Naive thymus-derived CD4-positive, alpha-beta T cell (primary cell): ENCODE results near the gene PPA1. TPM values are rescaled to one million over a fixed set of nuclear protein-coding genes. Genes with fewer than 3 reads are reported as not detected.
A peak's percentile ranks its signal among the peaks of the same experiment; 100 is the strongest.

Source experiments
- ATAC-seq: fragments of 150-1000 bp; cut with Tn5 transposase; 2 replicates; pipeline ENCODE4 v1.10.0; 2021; ENCODE audit warnings: mild to moderate bottlenecking, moderate library complexity
- CTCF ChIA-PET: fragments of 350-600 bp; sonication (Branson Sonifier 250); formaldehyde crosslinking; loops from one replicate; lab custom pipeline; 2021; ENCODE audit warnings: antibody characterized with exemption; lab: Charles Lee
- POLR2A ChIA-PET: fragments of 350-600 bp; sonication (Branson Sonifier 250); formaldehyde crosslinking; loops from one replicate; lab custom pipeline; 2021; ENCODE audit warnings: antibody characterized with exemption, inconsistent platforms; lab: Charles Lee
- DNase-seq, 9 donors: peaks; one replicate each; pipeline versions ENCODE4 v3.0.0 to v3.0.0-alpha.2; 2020 to 2022; ENCODE audit warnings: mixed read lengths in 1 of 9
- H3K27ac ChIP-seq: one replicate; pipeline ENCODE4 v1.7.0; 2013; ENCODE audit warnings: mild to moderate bottlenecking, low read depth, low read length, moderate library complexity
- H3K27me3 ChIP-seq, 2 donors: one replicate each; pipeline ENCODE4 v1.7.0; 2013; ENCODE audit warnings: low read length in 2 of 2, mild to moderate bottlenecking in 2 of 2, moderate library complexity in 2 of 2; ENCODE audit not compliant: control insufficient read depth in 2 of 2, insufficient read depth in 2 of 2
- H3K36me3 ChIP-seq, 3 experiments: 1 replicate in 2 of 3; 2 replicates in 1 of 3; pipeline ENCODE4 v1.7.0; 2013; ENCODE audit warnings: low read length in 3 of 3, mild to moderate bottlenecking in 3 of 3, moderate library complexity in 1 of 3; ENCODE audit not compliant: insufficient read depth in 3 of 3, control insufficient read depth in 2 of 3
- H3K4me1 ChIP-seq, 2 donors: one replicate each; pipeline ENCODE4 v1.7.0; 2013; ENCODE audit warnings: low read length in 2 of 2, mild to moderate bottlenecking in 2 of 2, moderate library complexity in 1 of 2; ENCODE audit not compliant: control insufficient read depth in 2 of 2, insufficient read depth in 2 of 2
- H3K4me3 ChIP-seq: 2 replicates; pipeline ENCODE4 v1.7.0; 2013; ENCODE audit warnings: mild to moderate bottlenecking, low read length
- H3K9me3 ChIP-seq, 3 experiments: 1 replicate in 2 of 3; 2 replicates in 1 of 3; pipeline ENCODE4 v1.7.0; 2013; ENCODE audit warnings: low read length in 3 of 3; ENCODE audit not compliant: control insufficient read depth in 2 of 3
- H3K27ac Mint-ChIP-seq, 9 donors: one replicate each; pipeline ENCODE4 v1.8.0; 2020 to 2022; ENCODE audit warnings: mixed read lengths in 9 of 9, mild to moderate bottlenecking in 8 of 9, moderate library complexity in 5 of 9, inconsistent platforms in 2 of 9
- H3K27me3 Mint-ChIP-seq, 5 donors: one replicate each; pipeline ENCODE4 v1.8.0; 2021 to 2022; ENCODE audit warnings: mixed read lengths in 5 of 5, mild to moderate bottlenecking in 1 of 5
- H3K36me3 Mint-ChIP-seq, 5 donors: one replicate each; pipeline ENCODE4 v1.8.0; 2020 to 2022; ENCODE audit warnings: mixed read lengths in 5 of 5, mild to moderate bottlenecking in 3 of 5, inconsistent platforms in 1 of 5
- H3K4me1 Mint-ChIP-seq, 7 donors: one replicate each; pipeline ENCODE4 v1.8.0; 2020 to 2022; ENCODE audit warnings: mixed read lengths in 7 of 7, mild to moderate bottlenecking in 3 of 7, inconsistent platforms in 1 of 7
- H3K4me3 Mint-ChIP-seq, 10 donors: one replicate each; pipeline ENCODE4 v1.8.0; 2020 to 2022; ENCODE audit warnings: mild to moderate bottlenecking in 10 of 10, mixed read lengths in 10 of 10, moderate library complexity in 6 of 10, inconsistent platforms in 2 of 10
- H3K9me3 Mint-ChIP-seq, 11 donors: one replicate each; pipeline ENCODE4 v1.8.0; 2020 to 2022; ENCODE audit warnings: mixed read lengths in 11 of 11, mild to moderate bottlenecking in 4 of 11, inconsistent platforms in 1 of 11, moderate library complexity in 1 of 11
- intact Hi-C, 2 donors: fragments of 100-400 bp; cut with micrococcal nuclease; formaldehyde crosslinking; loops; one replicate each; pipeline ENCODE4 v1.15.1; 2023
- polyA plus RNA-seq, 2 donors: library from polyadenylated mRNA; unstranded; fragments of 300-500 nt; fragmentation: Illumina TruSeq; gene quantifications; one replicate each; pipeline ENCODE4 v1.2.3, GENCODE V29; 2021
- total RNA-seq, 6 experiments: library from RNA in 5 of 6; stranded (reverse) in 5 of 6; gene quantifications; 1 replicate in 5 of 6; 2 replicates in 1 of 6; pipeline ENCODE4 v1.2.3 and lab custom pipeline; 2021 to 2026

Gene PPA1
- total and polyA plus RNA-seq, 7 experiments from 2014 or later = 51.9 to 179 (median 69.9) TPM

DNA sequence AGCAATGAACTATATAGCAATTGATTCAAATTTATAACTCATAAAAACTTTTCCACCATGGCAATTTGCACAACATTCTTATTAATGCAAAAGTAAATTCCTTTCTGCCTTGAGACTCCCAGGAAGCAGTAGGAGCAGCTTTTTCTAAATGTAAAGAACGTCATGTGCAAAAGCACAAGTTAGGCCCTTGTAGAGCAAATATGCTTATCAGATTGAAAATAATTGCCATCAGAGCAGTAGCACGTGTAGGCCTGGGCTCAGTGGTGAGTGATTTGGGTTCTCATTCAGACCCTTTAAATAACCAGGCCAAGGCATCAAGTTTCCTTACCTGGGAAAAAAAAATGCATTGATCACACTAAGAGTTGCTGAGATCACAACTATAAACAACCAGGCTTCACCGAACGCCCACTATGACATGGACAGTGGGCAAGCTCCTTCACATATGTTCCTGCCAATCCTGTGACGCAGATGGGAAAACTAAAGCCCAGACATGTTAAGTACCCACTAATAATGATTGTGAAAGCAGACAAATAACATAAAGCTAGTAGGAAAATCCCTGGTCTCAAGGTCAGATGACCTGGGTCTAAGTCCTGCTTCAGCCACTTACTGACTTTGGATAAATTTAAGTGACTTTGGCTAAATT, 40.8 kb downstream of the PPA1 start:
- Histone ChIP-seq H3K36me3 (no peaks in the 10 kb centered on the region), H3K4me1 (peaks cover 0 to 7% of the 10 kb centered on the region in 2 donors), H3K4me3 (no peak overlapping the region), H3K27me3 (no peaks in the 10 kb centered on the region), H3K9me3 (no peaks in the 10 kb centered on the region), H3K27ac (no peak overlapping the region)
- ATAC-seq (no peak), DNase-seq (no peak)
- ChIA-PET CTCF (interaction anchor here (1.0 kb wide), 1 partner anchor 46 kb away, joined by 3 read pairs; the partner anchor contains the start of gene TYSND1), POLR2A (interaction anchor here (0.6 kb wide), 1 partner anchor 1319 kb away, joined by 3 read pairs; no protein-coding TSS in a partner anchor)
- Mint-ChIP-seq H3K36me3 (peaks cover 0 to under 1% (median 0%) of the 10 kb centered on the region in 5 donors), H3K27ac (peak overlapping the region in 1 of 9 donors; percentile 28), H3K9me3 (no peaks in the 10 kb centered on the region), H3K4me3 (no peak overlapping the region), H3K27me3 (peaks cover 0 to 3% (median 0%) of the 10 kb centered on the region in 5 donors), H3K4me1 (peaks cover 0 to 18% (median 6%) of the 10 kb centered on the region in 7 donors)
- intact Hi-C loops = no loop called here

DNA sequence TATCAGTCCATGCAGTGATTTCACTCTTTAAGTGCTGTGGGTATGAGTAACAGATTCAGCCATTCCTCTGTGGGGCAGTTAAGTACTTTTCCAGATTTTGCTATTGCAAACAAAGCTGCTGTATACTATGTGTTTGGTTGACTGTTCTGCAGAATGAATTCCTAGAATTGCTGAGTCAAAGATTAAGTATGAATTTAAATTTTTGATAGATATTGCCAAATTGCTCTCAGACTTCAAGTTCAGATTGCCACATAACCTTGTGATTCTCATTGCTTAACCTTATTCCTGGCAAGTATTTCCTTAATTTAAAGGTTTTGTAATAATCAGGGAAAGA, 41.3 kb downstream of the PPA1 start:
- intact Hi-C loops = no loop called here
- Mint-ChIP-seq H3K4me1 (peaks cover 0 to 13% (median under 1%) of the 10 kb centered on the region in 7 donors), H3K36me3 (no peaks in the 10 kb centered on the region), H3K9me3 (no peaks in the 10 kb centered on the region), H3K27ac (no peak overlapping the region), H3K4me3 (no peak overlapping the region), H3K27me3 (peaks cover 0 to 3% (median 0%) of the 10 kb centered on the region in 5 donors)
- Histone ChIP-seq H3K4me1 (peaks cover 0 to 2% of the 10 kb centered on the region in 2 donors), H3K4me3 (no peak overlapping the region), H3K27me3 (no peaks in the 10 kb centered on the region), H3K27ac (no peak overlapping the region), H3K36me3 (no peaks in the 10 kb centered on the region), H3K9me3 (no peaks in the 10 kb centered on the region)
- CTCF ChIA-PET = no interaction called here
- POLR2A ChIA-PET = no interaction called here
- ATAC-seq (no peak), DNase-seq (no peak)

- DNase-seq = no peak
- no peaks in the 10 kb centered on the region for H3K9me3 Mint-ChIP-seq
- Histone ChIP-seq H3K27ac (no peak overlapping the region), H3K27me3 (no peaks in the 10 kb centered on the region), H3K9me3 (no peaks in the 10 kb centered on the region), H3K4me1 (no peaks in the 10 kb centered on the region), H3K36me3 (no peaks in the 10 kb centered on the region), H3K4me3 (no peak overlapping the region)
- ChIA-PET POLR2A (interaction anchor here (0.5 kb wide), 1 partner anchor 49 kb away, joined by 3 read pairs; no protein-coding TSS in a partner anchor), CTCF (interaction anchor here (0.5 to 0.6 kb wide), 2 partner anchors 33 to 60 kb away, joined by 3 read pairs; no protein-coding TSS in a partner anchor)
- H3K27me3 Mint-ChIP-seq = peaks cover 0 to 3% (median 0%) of the 10 kb centered on the region in 5 donors
- H3K4me1 Mint-ChIP-seq = peaks cover 0 to 11% (median 0%) of the 10 kb centered on the region in 7 donors
- H3K4me3 Mint-ChIP-seq = no peak overlapping the region
- intact Hi-C loops = no loop called here
- H3K27ac Mint-ChIP-seq = no peak overlapping the region
- ATAC-seq = no peak
- no peaks in the 10 kb centered on the region for H3K36me3 Mint-ChIP-seq
These were observed 41.9 kb downstream of the PPA1 start for GRCh38 chr10:70191161-70191971.

- ChIA-PET POLR2A (interaction anchor here (0.5 kb wide), 1 partner anchor 49 kb away, joined by 3 read pairs; no protein-coding TSS in a partner anchor), CTCF (interaction anchor here (0.5 kb wide), 1 partner anchor 60 kb away, joined by 3 read pairs; no protein-coding TSS in a partner anchor)
- Histone ChIP-seq H3K36me3 (no peaks in the 10 kb centered on the region), H3K27ac (no peak overlapping the region), H3K4me3 (no peak overlapping the region), H3K27me3 (no peaks in the 10 kb centered on the region), H3K9me3 (no peaks in the 10 kb centered on the region), H3K4me1 (no peaks in the 10 kb centered on the region)
- ATAC-seq = no peak
- no peak for DNase-seq
- H3K4me1 Mint-ChIP-seq = peaks cover 0 to 11% (median 0%) of the 10 kb centered on the region in 7 donors
- no peaks in the 10 kb centered on the region for H3K9me3 Mint-ChIP-seq
- peaks cover 0 to 3% (median 0%) of the 10 kb centered on the region in 5 donors for H3K27me3 Mint-ChIP-seq
- no peaks in the 10 kb centered on the region for H3K36me3 Mint-ChIP-seq
- intact Hi-C loops = no loop called here
- no peak overlapping the region for H3K27ac Mint-ChIP-seq
- no peak overlapping the region for H3K4me3 Mint-ChIP-seq
These were observed 42.6 kb downstream of the PPA1 start for GRCh38 chr10:70190581-70190980.

GRCh38 chr10:70190102-70190501, 43.1 kb downstream of the PPA1 start:
- ChIA-PET POLR2A (no interaction called here), CTCF (no interaction called here)
- Mint-ChIP-seq H3K4me1 (peaks cover 0 to 11% (median 0%) of the 10 kb centered on the region in 7 donors), H3K4me3 (no peak overlapping the region), H3K9me3 (no peaks in the 10 kb centered on the region), H3K27ac (no peak overlapping the region), H3K27me3 (peaks cover 0 to 8% (median 0%) of the 10 kb centered on the region in 5 donors), H3K36me3 (no peaks in the 10 kb centered on the region)
- Histone ChIP-seq H3K36me3 (no peaks in the 10 kb centered on the region), H3K9me3 (no peaks in the 10 kb centered on the region), H3K27me3 (no peaks in the 10 kb centered on the region), H3K4me1 (no peaks in the 10 kb centered on the region), H3K4me3 (no peak overlapping the region), H3K27ac (no peak overlapping the region)
- ATAC-seq (no peak), DNase-seq (no peak)
- intact Hi-C loops = no loop called here

GRCh38 chr10:70188768-70189167, 44.5 kb downstream of the PPA1 start:
- intact Hi-C loops = no loop called here
- Histone ChIP-seq H3K36me3 (no peaks in the 10 kb centered on the region), H3K27ac (no peak overlapping the region), H3K4me1 (no peaks in the 10 kb centered on the region), H3K4me3 (no peak overlapping the region), H3K27me3 (no peaks in the 10 kb centered on the region), H3K9me3 (no peaks in the 10 kb centered on the region)
- no peak overlapping the region for H3K4me3 Mint-ChIP-seq
- peak; percentile 52 for ATAC-seq
- peaks cover 0 to 12% (median 0%) of the 10 kb centered on the region in 5 donors for H3K27me3 Mint-ChIP-seq
- no peak overlapping the region for H3K27ac Mint-ChIP-seq
- ChIA-PET CTCF (no interaction called here), POLR2A (no interaction called here)
- H3K36me3 Mint-ChIP-seq = no peaks in the 10 kb centered on the region
- H3K9me3 Mint-ChIP-seq = no peaks in the 10 kb centered on the region
- DNase-seq = no peak
- H3K4me1 Mint-ChIP-seq = peaks cover 0 to 11% (median 0%) of the 10 kb centered on the region in 7 donors
